Uterus (tissue), 2 donors: ENCODE measurements around the gene RIT2.

Experiments used
- POLR2A ChIP-seq, 2 donors: fragments of 450-650 bp; IDR thresholded peaks; one replicate each; pipeline ENCODE4 v1.6.1; 2016; ENCODE audit warnings: antibody characterized with exemption in 2 of 2, mild to moderate bottlenecking in 1 of 2, moderate library complexity in 1 of 2
- TF ChIP-seq, protein P1 (sequence below), 4 experiments: fragments of 200-600 bp in 2 of 4; fragments of 450-650 bp in 2 of 4; sonication (generic) in 2 of 4; IDR thresholded peaks; one replicate each; pipeline ENCODE4 v1.5.1; 2016 to 2019; ENCODE audit warnings: antibody characterized with exemption in 4 of 4, mild to moderate bottlenecking in 2 of 4, moderate library complexity in 1 of 4

DNA sequence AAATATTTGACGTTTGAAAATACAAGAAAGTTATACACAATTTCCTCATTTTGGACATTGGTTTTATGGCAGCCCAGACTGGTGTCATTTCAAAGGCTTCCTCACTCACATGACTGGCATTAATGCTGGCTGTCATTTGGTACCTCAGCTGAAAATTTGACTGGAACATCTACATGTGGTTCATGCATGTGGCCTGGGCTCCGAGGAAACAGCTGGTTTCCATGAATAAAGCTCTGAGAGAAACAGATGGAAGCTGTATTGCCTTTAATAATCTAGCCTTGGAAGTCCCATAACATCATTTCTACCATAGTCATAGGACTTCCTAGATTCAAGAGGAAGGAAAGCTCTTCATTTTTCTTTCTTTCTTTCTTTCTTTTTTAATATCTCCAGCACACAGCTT is 42.9 kb upstream of the RIT2 start:
- TF ChIP-seq, protein P1, sequence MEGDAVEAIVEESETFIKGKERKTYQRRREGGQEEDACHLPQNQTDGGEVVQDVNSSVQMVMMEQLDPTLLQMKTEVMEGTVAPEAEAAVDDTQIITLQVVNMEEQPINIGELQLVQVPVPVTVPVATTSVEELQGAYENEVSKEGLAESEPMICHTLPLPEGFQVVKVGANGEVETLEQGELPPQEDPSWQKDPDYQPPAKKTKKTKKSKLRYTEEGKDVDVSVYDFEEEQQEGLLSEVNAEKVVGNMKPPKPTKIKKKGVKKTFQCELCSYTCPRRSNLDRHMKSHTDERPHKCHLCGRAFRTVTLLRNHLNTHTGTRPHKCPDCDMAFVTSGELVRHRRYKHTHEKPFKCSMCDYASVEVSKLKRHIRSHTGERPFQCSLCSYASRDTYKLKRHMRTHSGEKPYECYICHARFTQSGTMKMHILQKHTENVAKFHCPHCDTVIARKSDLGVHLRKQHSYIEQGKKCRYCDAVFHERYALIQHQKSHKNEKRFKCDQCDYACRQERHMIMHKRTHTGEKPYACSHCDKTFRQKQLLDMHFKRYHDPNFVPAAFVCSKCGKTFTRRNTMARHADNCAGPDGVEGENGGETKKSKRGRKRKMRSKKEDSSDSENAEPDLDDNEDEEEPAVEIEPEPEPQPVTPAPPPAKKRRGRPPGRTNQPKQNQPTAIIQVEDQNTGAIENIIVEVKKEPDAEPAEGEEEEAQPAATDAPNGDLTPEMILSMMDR (IDR thresholded peaks at IDR 0.05): no peak
- no peak for TF ChIP-seq POLR2A (IDR thresholded peaks at IDR 0.05)
